Endothelial cell (in vitro differentiated cells): Measurements from ENCODE around the gene PPP1R1B. TPM values are rescaled to one million over a fixed set of nuclear protein-coding genes. Genes with fewer than 3 reads are reported as not detected.
A peak's percentile ranks its signal among the peaks of the same experiment; 100 is the strongest.

Experiments used
- DNase-seq: peaks from one replicate; pipeline ENCODE4 v3.0.0; 2021; ENCODE audit warnings: low spot score
- H3K27ac Mint-ChIP-seq: one replicate; pipeline ENCODE4 v1.8.0; 2021; ENCODE audit warnings: mixed read lengths, inconsistent platforms; ENCODE audit not compliant: unreplicated experiment
- H3K27me3 Mint-ChIP-seq: one replicate; pipeline ENCODE4 v1.8.0; 2021; ENCODE audit warnings: mild to moderate bottlenecking, moderate library complexity, mixed read lengths, inconsistent platforms; ENCODE audit not compliant: unreplicated experiment
- H3K36me3 Mint-ChIP-seq: one replicate; pipeline ENCODE4 v1.8.0; 2021; ENCODE audit warnings: mild to moderate bottlenecking, low read depth, mixed read lengths, inconsistent platforms; ENCODE audit not compliant: unreplicated experiment
- H3K4me1 Mint-ChIP-seq: one replicate; pipeline ENCODE4 v1.8.0; 2021; ENCODE audit warnings: mild to moderate bottlenecking, mixed read lengths, inconsistent platforms; ENCODE audit not compliant: unreplicated experiment
- H3K4me3 Mint-ChIP-seq: one replicate; pipeline ENCODE4 v1.8.0; 2021; ENCODE audit warnings: mild to moderate bottlenecking, mixed read lengths, inconsistent platforms; ENCODE audit not compliant: unreplicated experiment
- H3K9me3 Mint-ChIP-seq: one replicate; pipeline ENCODE4 v1.8.0; 2021; ENCODE audit warnings: mixed read lengths, inconsistent platforms; ENCODE audit not compliant: unreplicated experiment
- long read RNA-seq: library from polyadenylated mRNA; unstranded; transcript quantifications from one replicate; pipeline ENCODE4 v2.0.0, GENCODE V29; 2020; ENCODE audit not compliant: unreplicated experiment
- total RNA-seq: library from RNA; stranded (reverse); fragmentation: NEBNext Ultra II Directional; extraction: Animal tissue kit (Norgen Biotek cat#: 25700); gene quantifications from one replicate; pipeline ENCODE4 v1.2.1, GENCODE V29; 2021; ENCODE audit not compliant: unreplicated experiment
- TF ChIP-seq, protein P1 (sequence below): fragments of 200-600 bp; sonication (generic); IDR thresholded peaks from one replicate; pipeline ENCODE4 v1.5.0; 2021; ENCODE audit warnings: antibody characterized with exemption; ENCODE audit not compliant: unreplicated experiment

PPP1R1B gene
- not detected for total RNA-seq
- long read RNA-seq: 0 reads

DNA sequence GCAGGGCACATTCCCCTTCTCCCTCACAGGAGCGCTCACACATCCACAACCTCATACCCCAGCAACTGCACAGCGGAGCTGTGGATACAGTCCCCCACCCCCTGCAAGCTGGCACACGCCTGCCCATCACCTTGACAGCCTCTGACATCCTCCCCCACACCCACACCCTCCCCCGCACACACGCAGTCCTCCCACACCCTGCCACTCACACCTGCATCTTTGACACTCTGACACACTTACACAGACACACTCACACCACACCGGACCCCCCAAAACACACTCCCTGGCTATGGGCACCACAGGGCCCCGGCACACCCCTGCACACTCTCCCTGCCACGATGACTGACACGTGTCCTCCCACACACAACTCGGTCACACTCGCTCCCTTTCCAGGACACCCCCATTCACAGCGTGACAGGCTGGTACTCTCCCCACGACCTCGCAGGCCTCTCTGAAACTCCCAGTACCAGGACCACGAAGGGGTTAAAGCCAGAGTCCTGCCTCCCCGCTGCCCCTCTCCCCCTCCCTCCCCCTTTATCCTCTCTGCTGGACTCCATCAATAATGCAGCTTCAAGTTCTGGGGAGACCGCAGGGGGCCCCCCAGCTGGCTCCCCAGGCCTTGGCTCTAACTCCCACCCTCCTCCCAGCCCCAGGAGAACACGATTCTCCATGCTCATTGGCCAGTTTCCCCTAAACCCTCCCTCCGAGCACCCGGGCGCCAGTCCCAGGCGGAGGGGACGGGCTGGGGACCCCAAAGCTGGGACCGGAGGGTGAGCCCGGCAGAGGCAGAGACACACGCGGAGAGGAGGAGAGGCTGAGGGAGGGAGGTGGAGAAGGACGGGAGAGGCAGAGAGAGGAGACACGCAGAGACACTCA, at the start of gene PPP1R1B:
PPP1R1B (plus strand) TSS at position 782 of the 876 bp plus-strand sequence. CDS start 441 bp downstream, outside the sequence.
- TF ChIP-seq, protein P1, sequence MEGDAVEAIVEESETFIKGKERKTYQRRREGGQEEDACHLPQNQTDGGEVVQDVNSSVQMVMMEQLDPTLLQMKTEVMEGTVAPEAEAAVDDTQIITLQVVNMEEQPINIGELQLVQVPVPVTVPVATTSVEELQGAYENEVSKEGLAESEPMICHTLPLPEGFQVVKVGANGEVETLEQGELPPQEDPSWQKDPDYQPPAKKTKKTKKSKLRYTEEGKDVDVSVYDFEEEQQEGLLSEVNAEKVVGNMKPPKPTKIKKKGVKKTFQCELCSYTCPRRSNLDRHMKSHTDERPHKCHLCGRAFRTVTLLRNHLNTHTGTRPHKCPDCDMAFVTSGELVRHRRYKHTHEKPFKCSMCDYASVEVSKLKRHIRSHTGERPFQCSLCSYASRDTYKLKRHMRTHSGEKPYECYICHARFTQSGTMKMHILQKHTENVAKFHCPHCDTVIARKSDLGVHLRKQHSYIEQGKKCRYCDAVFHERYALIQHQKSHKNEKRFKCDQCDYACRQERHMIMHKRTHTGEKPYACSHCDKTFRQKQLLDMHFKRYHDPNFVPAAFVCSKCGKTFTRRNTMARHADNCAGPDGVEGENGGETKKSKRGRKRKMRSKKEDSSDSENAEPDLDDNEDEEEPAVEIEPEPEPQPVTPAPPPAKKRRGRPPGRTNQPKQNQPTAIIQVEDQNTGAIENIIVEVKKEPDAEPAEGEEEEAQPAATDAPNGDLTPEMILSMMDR: no peak
- Mint-ChIP-seq H3K4me3 (peak within 1 kb of the TSS; percentile 81), H3K36me3 (no peaks in the 10 kb centered on the region), H3K9me3 (no peaks in the 10 kb centered on the region), H3K4me1 (peaks cover 9% of the 10 kb centered on the region), H3K27ac (no peak within 1 kb of the TSS), H3K27me3 (peaks cover 22% of the 10 kb centered on the region)
- no peak for DNase-seq

DNA sequence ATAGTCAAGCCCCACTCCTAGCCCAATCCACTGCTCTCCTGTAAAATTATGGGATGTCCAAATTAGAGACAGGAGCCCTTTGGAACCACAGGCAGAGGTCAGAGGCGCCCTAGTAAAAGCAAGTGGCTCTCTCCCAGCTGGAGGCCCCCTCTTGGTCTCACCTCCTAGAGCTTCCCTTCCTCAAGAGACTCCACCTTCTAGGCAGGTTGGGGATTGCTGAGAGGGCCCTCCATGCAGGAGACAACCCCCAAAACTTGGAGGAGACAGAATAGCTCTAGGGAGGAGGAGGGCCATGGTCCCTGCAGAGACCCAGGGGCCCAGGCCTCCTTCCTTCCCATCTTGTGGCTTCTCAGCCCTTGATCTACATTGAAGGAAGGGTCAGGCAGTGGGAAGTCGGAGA, 48.5 kb upstream of the PPP1R1B start:
- Mint-ChIP-seq H3K4me1 (peaks cover 38% of the 10 kb centered on the region), H3K27ac (no peak overlapping the region), H3K27me3 (peaks cover 6% of the 10 kb centered on the region), H3K9me3 (no peaks in the 10 kb centered on the region), H3K36me3 (no peaks in the 10 kb centered on the region), H3K4me3 (no peak overlapping the region)
- no peak for DNase-seq
- TF ChIP-seq, protein P1: no peak

DNA sequence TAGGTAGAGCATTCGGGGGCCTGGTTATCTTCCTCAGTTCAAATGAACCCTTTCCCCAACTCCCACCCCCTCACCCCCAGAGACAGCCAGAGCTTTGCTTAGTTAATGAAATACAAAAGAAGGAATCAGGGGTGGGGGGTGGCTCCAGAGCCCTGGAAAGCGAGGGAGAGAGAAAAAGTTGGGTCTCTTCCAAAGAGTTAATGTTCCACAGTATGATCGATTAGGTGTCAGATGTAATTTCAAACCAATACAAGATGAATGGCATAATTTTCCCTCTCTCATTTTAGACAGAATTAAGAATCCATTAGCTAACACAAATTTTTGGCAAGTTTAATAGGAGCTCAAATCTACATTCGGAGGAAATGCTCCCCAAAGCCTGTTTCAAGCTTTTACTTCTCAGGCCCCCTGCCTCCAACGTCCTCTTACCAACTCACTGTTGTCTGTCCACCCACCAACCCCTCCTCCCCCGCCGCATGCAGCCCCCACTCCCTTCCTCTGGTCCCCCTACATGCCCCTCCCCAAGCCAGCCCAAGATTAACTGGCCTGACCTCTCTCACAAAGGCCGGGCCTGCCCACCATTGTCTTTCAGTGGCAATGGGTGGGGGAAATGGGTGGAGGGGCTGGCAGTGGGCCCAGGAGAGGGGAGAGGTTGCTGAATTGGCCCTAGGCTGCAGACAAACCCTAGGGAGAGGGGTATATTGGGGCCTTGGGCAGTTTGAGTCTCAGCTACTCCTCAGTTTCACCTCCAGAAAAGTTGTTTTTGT, 47.3 kb upstream of the PPP1R1B start:
- no peak overlapping the region for H3K4me3 Mint-ChIP-seq
- DNase-seq: no peak
- H3K27me3 Mint-ChIP-seq: peaks cover 7% of the 10 kb centered on the region
- H3K4me1 Mint-ChIP-seq: peaks cover 40% of the 10 kb centered on the region
- no peak overlapping the region for H3K27ac Mint-ChIP-seq
- TF ChIP-seq, protein P1: no peak
- H3K36me3 Mint-ChIP-seq: no peaks in the 10 kb centered on the region
- H3K9me3 Mint-ChIP-seq: no peaks in the 10 kb centered on the region

DNA sequence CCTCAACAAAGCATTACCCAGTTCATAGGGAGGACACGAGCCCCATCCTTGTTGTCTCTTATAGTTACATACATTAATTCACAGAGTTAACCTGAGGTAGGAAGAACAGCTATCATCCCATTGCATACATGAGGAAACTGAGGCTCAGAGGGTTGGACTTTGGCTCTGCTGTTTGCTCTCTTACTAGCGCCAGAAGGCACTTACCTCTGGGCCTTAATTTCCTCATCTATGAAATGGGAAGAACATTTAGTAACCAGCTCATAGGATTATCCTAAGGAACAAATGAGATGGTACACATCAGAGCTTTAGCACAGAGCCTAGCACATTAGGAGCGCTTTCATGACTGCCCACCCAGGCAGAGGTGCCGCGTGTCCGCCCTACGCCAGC, 46.7 kb upstream of the PPP1R1B start:
- TF ChIP-seq, protein P1: no peak
- Mint-ChIP-seq H3K27me3 (peaks cover 6% of the 10 kb centered on the region), H3K9me3 (no peaks in the 10 kb centered on the region), H3K4me3 (no peak overlapping the region), H3K4me1 (peaks cover 40% of the 10 kb centered on the region), H3K36me3 (no peaks in the 10 kb centered on the region), H3K27ac (no peak overlapping the region)
- DNase-seq: no peak
